ENCODE results near the gene ZHX3. TPM values are rescaled to one million over a fixed set of nuclear protein-coding genes. Genes with fewer than 3 reads are reported as not detected.
A peak's percentile ranks its signal among the peaks of the same experiment; 100 is the strongest.

Gene ZHX3, protein sequence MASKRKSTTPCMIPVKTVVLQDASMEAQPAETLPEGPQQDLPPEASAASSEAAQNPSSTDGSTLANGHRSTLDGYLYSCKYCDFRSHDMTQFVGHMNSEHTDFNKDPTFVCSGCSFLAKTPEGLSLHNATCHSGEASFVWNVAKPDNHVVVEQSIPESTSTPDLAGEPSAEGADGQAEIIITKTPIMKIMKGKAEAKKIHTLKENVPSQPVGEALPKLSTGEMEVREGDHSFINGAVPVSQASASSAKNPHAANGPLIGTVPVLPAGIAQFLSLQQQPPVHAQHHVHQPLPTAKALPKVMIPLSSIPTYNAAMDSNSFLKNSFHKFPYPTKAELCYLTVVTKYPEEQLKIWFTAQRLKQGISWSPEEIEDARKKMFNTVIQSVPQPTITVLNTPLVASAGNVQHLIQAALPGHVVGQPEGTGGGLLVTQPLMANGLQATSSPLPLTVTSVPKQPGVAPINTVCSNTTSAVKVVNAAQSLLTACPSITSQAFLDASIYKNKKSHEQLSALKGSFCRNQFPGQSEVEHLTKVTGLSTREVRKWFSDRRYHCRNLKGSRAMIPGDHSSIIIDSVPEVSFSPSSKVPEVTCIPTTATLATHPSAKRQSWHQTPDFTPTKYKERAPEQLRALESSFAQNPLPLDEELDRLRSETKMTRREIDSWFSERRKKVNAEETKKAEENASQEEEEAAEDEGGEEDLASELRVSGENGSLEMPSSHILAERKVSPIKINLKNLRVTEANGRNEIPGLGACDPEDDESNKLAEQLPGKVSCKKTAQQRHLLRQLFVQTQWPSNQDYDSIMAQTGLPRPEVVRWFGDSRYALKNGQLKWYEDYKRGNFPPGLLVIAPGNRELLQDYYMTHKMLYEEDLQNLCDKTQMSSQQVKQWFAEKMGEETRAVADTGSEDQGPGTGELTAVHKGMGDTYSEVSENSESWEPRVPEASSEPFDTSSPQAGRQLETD
- 22.9 and 24.6 TPM in 2 replicates for total RNA-seq (2022)
- Bru-seq, nascent RNA = percentile 65 among the genes with signal in this experiment
- percentile 67 among the genes with signal in this experiment for BruChase-seq, experiment 1, labeled RNA remaining after a 2-hour chase
- percentile 66 among the genes with signal in this experiment for BruChase-seq, experiment 2, labeled RNA remaining after a 6-hour chase
- long read RNA-seq, full-length matches to known transcripts = 7 of 20 reads
- long read RNA-seq, partial matches to known transcripts = 4 of 20 reads
- long read RNA-seq, other reads (novel, unspliced or antisense) = 9 of 20 reads

- peak; percentile 100 for DNase-seq
- ChIA-PET CTCF (interaction anchor here (0.5 to 2.5 kb wide), 7 partner anchors 9 to 182 kb away, joined by 3 to 12 read pairs (median 6); partner anchors contain the start of gene LPIN3), POLR2A (interaction anchor here (0.6 to 1.8 kb wide), 4 partner anchors 9 to 629 kb away, joined by 3 to 13 read pairs (median 4); partner anchors contain the start of genes LPIN3 and MAFB)
- Mint-ChIP-seq H3K27me3 (ENCODE audit: insufficient read depth, unreplicated experiment) (no peaks in the 10 kb centered on the region), H3K9me3 (ENCODE audit: unreplicated experiment) (no peaks in the 10 kb centered on the region), H3K36me3 (ENCODE audit: insufficient read depth, unreplicated experiment) (no peaks in the 10 kb centered on the region), H3K4me3 (ENCODE audit: unreplicated experiment) (peak within 1 kb of the TSS; percentile 84), H3K4me1 (ENCODE audit: low read depth, unreplicated experiment) (peaks cover 30% of the 10 kb centered on the region), H3K27ac (ENCODE audit: unreplicated experiment) (peak within 1 kb of the TSS; percentile 10)
- no peaks in the 10 kb centered on the region for H3K9me3 ChIP-seq
- no peaks in the 10 kb centered on the region for H3K27me3 ChIP-seq (replicated peaks; ENCODE audit: control insufficient read depth, insufficient read depth, low read length)
- BruUV-seq (replicated peaks) = no TSS peak
- peak within 1 kb of the TSS; percentile 75 for H3K4me3 ChIP-seq (ENCODE audit: low read depth, low read length)
- peaks cover 18% of the 10 kb centered on the region for H3K4me1 ChIP-seq
- TF ChIP-seq CTCF (IDR thresholded peaks at IDR 0.05; ENCODE audit: insufficient read depth in 1 of 2, low read depth in 1 of 2, low read length in 1 of 2, severe bottlenecking in 1 of 2, unreplicated experiment in 1 of 2) = no peak
- intact Hi-C loops (cut with micrococcal nuclease; ENCODE audit: unreplicated experiment) = loop anchor here (1.0 to 2.0 kb wide), 3 partner anchors 23 to 181 kb away; partner anchors contain the start of genes LPIN3 and PLCG1
- H3K36me3 ChIP-seq (ENCODE audit: control insufficient read depth, insufficient read depth, low read length) = no peaks in the 10 kb centered on the region
Observed at GRCh38 chr20:41317546-41318270, at the start of gene ZHX3. TSS of gene ZHX3 (minus strand) at chr20:41317731. CDS start at chr20:41204916, 112,815 bp downstream.

DNA sequence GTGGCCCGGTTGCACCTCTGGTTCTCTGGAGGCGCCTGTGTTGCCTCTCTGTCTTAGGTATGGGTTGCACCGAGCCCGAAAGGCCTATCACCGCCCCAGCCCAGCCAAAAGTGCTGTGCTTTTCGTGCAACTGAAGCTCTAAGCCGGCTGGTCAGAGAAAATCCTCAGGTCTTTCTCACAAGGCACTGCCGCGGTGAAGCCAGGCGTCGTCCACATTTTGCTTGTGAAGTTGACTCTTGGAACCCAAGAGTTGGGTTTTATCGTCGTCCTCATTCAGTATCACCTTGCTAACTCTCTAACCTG, 49.8 kb upstream of the ZHX3 start:
- Histone ChIP-seq H3K36me3 (ENCODE audit: control insufficient read depth, insufficient read depth, low read length) (no peaks in the 10 kb centered on the region), H3K4me3 (ENCODE audit: low read depth, low read length) (no peak overlapping the region), H3K9me3 (0 out of 2 replicates have a peak, but pooled peaks cover 4% of the 10 kb centered on the region), H3K27me3 (replicated peaks; ENCODE audit: control insufficient read depth, insufficient read depth, low read length) (peaks cover 8% of the 10 kb centered on the region), H3K4me1 (0 out of 2 replicates have a peak, but pooled peaks cover 6% of the 10 kb centered on the region)
- Mint-ChIP-seq H3K27ac (ENCODE audit: unreplicated experiment) (no peak overlapping the region), H3K9me3 (ENCODE audit: unreplicated experiment) (peaks cover 8% of the 10 kb centered on the region), H3K4me1 (ENCODE audit: low read depth, unreplicated experiment) (peaks cover 11% of the 10 kb centered on the region), H3K27me3 (ENCODE audit: insufficient read depth, unreplicated experiment) (peaks cover 28% of the 10 kb centered on the region), H3K4me3 (ENCODE audit: unreplicated experiment) (peak overlapping the region; percentile 64), H3K36me3 (ENCODE audit: insufficient read depth, unreplicated experiment) (peaks cover 6% of the 10 kb centered on the region)
- no peak for TF ChIP-seq CTCF (IDR thresholded peaks at IDR 0.05; ENCODE audit: insufficient read depth in 1 of 2, low read depth in 1 of 2, low read length in 1 of 2, severe bottlenecking in 1 of 2, unreplicated experiment in 1 of 2)
- intact Hi-C loops (cut with micrococcal nuclease; ENCODE audit: unreplicated experiment) = no loop called here
- POLR2A ChIA-PET = interaction anchor here (0.8 kb wide), 1 partner anchor 27 kb away, joined by 5 read pairs; no protein-coding TSS in a partner anchor
- no TSS peak for BruUV-seq (replicated peaks)
- DNase-seq = no peak
- CTCF ChIA-PET = interaction anchor here (1.2 kb wide), 1 partner anchor 27 kb away, joined by 7 read pairs; the partner anchor contains the start of gene LPIN3
